Right lung (tissue), 10 donors: ENCODE data around the gene UGT1A9. TPM values are rescaled to one million over a fixed set of nuclear protein-coding genes. Genes with fewer than 3 reads are reported as not detected.
"Not testable (repeated sequence)": the region's sequence is repeated elsewhere in the genome, so short reads cannot be mapped to it uniquely, and the experiment has no call there.

Experiments used
- DNase-seq, 2 donors: peaks; one replicate each; pipeline ENCODE4 v3.0.0-alpha.2; 2013
- long read RNA-seq, 8 donors: transcript quantifications; one replicate each; lab custom pipeline, GENCODE V29; 2026
- polyA plus RNA-seq, 5 donors: library from polyadenylated mRNA; unstranded; fragments of 120-200 nt; gene quantifications; one replicate each; pipeline versions ENCODE4 v1.2.1 to v1.2.3, GENCODE V29; 2013; ENCODE audit warnings: inconsistent platforms in 1 of 5, low replicate concordance in 1 of 5; ENCODE audit not compliant: insufficient read length in 5 of 5, insufficient read depth in 1 of 5

Gene UGT1A9
- polyA plus RNA-seq, result not detected
- long read RNA-seq, donor 1, result 0 reads
- long read RNA-seq, donor 2, result 0 reads
- long read RNA-seq, donor 3, result 0 reads
- long read RNA-seq, donor 4, result 0 reads
- long read RNA-seq, donor 5, result 0 reads
- long read RNA-seq, donor 6, result 0 reads
- long read RNA-seq, donor 7, result 0 reads
- long read RNA-seq, donor 8, result 0 reads

DNA sequence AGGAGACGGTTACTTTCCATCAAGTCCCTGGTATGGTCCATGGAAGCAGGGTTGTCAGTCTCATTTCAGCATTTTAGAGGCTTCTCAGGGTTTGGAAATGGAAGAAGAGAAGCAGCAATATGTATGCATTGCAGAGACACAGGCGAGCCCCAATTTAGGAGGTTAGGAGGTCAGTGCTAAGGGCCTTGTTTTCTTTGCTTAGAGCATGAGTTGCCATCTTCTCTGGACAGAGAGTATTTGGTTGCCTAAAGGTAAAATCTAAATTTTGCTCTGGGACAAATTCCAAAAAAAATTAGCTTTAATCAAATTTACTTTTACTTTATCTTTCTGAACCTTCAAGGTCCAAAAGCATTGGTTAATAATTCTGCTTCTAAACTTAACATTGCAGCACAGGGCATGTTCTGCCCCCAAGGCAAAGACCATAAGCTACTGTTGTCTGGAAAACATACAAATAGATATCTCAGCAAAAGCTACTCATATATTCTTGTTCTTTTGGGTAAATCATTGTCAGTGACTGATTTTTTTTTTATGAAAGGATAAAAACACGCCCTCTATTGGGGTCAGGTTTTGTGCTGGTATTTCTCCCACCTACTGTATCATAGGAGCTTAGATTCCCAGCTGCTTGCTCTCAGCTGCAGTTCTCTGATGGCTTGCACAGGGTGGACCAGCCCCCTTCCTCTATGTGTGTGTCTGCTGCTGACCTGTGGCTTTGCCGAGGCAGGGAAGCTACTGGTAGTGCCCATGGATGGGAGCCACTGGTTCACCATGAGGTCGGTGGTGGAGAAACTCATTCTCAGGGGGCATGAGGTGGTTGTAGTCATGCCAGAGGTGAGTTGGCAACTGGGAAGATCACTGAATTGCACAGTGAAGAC lies at the start of gene UGT1A9:
TSS of gene UGT1A9 (plus strand) at position 609 of the 872 bp plus-strand sequence. CDS start at position 646, 37 bp downstream.
- DNase-seq, result no peak

DNA sequence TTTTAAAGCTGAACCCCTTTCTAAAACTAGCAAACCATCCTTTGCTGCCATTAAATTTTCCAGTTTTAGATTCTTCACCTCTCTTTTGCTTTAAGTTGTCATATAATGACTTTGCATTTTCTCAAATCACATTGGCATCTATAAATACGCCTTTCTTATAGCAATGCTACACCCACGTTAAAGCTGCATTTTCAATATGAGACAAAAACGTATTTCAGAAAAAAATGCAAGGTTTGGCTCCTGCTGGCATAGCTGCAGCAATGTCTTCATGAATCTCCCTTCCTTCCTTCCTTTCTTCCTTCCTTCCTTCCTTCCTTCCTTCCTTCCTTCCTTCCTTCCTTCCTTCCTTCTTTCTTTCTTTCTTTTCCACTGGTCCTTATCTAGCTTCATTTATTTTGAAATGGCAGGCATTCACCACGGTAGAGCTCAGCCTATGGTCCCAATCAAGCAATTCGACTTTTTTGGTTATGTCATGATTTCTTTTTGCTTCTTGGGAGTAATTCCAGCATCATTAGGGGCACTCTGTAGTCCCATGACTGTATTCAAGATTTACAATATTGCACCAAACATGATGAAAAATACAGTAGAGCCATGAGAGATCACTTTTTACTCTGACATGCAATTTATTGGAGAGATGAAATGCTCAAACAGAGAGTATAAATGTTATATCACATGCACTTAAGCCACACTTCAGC lies 44.2 kb upstream of the UGT1A9 start:
- DNase-seq, result no peak

DNA sequence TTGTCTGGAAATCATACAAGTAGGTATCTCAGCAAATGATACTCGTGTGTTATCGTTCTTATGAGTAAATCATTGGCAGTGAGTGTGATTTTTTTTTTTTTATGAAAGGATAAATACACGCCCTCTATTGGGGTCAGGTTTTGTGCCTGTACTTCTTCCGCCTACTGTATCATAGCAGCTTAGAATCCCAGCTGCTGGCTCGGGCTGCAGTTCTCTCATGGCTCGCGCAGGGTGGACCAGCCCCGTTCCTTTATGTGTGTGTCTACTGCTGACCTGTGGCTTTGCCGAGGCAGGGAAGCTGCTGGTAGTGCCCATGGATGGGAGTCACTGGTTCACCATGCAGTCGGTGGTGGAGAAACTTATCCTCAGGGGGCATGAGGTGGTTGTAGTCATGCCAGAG lies 35.4 kb upstream of the UGT1A9 start, which contains the start of gene UGT1A10:
TSS of gene UGT1A10 (plus strand) at position 143 of the 400 bp plus-strand sequence. CDS start at position 218, 75 bp downstream.
- DNase-seq, result not testable (repeated sequence)

DNA sequence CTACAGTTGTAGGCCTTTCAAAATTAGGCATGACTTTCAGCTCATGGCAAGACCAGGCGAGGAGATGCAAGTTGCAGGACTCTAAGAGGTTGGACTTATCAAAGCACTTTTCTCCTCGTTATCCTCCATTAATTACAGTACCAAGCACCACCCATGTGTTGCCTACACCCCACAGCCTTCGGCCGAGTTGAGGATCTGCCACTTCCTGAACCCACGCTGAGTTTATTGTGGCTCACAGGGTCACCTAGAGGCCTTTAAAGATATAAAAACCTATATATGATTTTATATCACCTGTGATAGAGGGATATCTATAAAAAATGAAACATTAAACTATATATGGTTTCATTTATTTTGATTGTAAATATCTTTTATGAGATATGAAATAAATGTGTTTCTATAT lies 32.9 kb upstream of the UGT1A9 start:
- DNase-seq, result no peak

- DNase-seq, result no peak
Measured at GRCh38 chr2:233639860-233640259, 31.8 kb upstream of the UGT1A9 start.

DNA sequence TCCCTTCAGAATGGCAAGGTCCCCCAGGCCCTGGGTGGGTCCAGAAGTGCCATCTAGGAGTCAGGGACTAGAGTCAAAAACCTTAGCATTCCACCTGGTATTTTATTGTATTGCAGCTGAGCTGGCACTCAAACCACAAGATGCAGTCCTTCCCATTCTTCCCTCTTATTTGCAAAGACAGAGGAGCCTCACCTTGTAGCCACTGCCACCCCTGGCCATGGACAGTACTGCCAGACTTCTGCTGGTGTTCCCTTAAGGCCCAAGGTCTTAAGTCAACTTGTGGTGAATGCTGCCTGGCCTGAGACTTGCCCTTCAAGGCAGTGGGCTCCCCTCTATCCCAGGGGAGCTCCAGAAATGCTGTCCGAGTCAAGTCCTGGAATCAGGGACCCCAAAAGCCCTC lies 28.6 kb upstream of the UGT1A9 start:
- DNase-seq, result no peak

- not testable (repeated sequence) for DNase-seq
Measured at GRCh38 chr2:233646033-233646432, 25.7 kb upstream of the UGT1A9 start.

DNA sequence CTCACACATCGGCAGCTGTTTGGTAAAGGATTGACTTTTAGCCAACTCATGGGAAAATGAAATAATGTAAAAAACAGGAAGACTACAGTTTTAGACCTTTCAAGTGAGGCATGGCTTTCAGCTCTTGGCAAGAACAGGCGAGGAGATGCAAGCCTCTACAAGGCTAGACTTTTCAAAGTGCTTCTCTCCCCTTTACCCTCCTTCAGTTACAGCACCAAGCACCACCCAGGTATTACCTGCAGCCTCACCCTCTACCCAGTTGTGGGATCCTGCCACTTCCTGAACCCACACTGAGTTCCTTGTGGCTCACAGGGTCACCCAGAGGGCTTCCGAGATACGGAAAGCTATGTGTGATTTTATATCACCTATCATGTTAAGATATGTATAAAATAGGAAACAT lies 20.7 kb upstream of the UGT1A9 start:
- no peak for DNase-seq

DNA sequence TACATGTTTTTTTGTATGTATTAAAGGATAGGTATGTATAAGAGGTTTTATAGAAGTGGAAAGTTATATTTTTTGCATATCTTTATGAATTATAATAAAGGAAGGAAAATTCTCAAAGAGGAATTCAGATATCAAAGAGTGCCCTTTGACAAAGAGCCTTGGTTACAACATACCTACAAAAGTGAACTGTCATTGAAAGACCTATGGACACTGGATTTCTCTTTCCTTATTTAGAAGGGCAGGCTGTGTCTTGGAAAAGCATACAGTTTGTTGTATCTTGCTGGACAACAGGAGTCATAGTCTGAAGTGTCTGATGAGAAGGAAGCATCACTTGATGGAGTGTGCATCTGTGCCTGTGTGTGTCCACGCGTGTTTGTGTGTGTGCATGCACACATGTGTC lies 20.3 kb upstream of the UGT1A9 start:
- DNase-seq, result no peak

DNA sequence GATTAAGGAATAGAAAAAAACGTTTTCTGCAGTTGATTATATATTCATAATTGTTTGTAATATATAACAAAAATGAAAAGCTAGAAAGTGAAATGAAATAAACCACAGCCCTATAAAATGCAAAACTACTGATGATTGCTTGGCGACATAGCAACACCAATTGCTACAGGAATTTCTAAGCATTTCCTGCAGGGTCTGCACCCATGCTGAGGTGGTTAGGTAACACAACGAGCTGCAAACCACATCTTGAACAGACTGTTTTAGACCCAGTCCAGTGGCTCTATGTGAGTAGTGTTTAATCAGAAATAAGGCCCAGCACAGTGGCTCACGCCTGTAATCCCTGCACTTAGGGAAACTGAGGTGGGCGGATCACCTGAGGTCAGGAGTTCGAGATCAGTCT lies 17.2 kb upstream of the UGT1A9 start:
- no peak for DNase-seq

GRCh38 chr2:233655043-233655442 lies 16.7 kb upstream of the UGT1A9 start:
- DNase-seq, result no peak

- not testable (repeated sequence) for DNase-seq
Measured at GRCh38 chr2:233655943-233656342, 15.8 kb upstream of the UGT1A9 start.

- DNase-seq, result no peak
Measured at GRCh38 chr2:233656443-233656842, 15.3 kb upstream of the UGT1A9 start.

DNA sequence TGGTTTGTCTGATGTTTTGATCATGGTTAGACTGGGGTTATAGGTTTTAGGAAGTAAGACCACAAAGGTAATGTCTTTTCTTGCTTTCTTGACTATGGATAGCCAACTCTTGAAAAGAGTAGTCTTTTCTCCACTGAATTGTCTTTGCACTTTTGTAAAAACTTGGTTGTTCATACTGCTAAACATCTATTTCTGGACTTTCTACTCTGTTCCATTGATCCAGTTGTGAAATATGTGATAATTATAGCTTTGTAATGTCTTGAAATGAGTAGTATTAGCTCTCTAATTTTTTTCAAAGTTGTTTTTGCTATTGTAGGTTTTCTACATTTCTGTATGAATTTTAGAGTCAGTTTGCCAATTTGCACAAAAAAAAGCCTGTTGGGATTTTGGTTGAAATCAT lies 13.1 kb upstream of the UGT1A9 start:
- DNase-seq, result no peak

- no peak for DNase-seq
Measured at GRCh38 chr2:233663911-233664310, 7.8 kb upstream of the UGT1A9 start.

DNA sequence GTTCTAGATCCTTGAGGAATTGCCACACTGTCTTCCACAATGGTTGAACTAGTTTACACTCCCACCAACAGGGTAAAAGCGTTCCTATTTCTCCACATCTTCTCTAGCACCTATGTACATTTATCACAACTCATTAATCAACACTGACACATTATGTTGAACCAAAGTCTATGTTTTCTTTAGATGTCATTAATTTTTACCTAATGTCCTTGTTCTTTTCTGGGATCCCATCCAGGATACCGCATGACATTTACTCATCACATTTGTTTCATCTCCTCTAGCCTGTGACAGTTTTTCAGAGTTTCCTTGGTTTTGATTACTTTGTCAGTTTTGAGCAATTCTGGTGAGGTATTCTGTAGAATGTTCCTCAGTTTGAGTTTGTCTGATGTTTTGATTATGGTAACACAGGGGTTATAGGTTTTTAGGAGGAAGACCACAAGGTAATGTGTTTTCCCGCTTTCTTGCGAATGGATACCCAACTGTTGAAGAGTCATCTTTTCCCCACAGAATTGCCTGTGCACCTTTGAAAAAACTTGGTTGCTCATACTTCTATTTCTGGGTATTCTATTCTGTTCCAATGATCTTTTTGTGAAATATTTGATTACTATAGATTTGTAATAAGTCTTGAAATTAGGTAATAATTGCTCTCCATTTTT lies 3.0 kb upstream of the UGT1A9 start:
- no peak for DNase-seq

DNA sequence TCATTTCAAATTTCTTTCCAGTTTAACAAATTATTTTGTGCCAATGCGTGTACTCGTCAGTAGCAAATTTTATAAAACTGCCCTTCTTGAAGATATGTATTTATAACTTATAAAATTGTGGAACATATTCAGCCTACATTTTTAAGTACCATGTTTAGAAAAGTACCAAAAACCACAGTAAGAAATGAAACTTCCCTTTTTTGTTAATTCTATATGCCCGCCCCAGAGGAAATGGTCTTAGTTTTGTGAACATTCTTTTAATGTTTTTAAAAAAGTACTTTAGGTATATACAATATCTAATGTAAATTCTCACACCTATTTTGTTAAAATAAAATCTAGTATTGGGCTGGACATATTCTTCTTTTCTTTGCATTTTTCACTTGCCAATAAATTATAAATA lies 1.2 kb downstream of the UGT1A9 start:
- no peak for DNase-seq

DNA sequence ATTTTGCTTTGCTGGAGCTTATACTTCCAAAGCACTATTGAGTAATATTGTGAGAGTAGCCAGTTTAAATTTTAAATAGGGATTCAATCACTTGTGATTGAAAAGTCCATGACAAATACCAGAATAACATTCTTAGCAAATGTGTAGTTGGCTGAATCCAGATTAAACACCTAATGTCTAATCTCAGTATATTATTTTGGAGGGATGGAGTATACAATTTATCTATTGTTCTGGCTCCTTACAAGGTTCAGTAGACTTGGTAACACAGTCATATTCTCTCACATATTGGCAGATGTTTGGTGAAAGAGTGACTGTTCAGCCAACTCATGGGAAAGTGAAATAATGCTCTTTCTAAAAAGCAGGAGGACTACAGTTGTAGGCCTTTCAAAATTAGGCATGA lies 2.2 kb downstream of the UGT1A9 start:
- no peak for DNase-seq

- DNase-seq, result no peak
Measured at GRCh38 chr2:233674314-233674713, 2.6 kb downstream of the UGT1A9 start.

GRCh38 chr2:233674995-233675394 lies 3.3 kb downstream of the UGT1A9 start:
- DNase-seq, result no peak

DNA sequence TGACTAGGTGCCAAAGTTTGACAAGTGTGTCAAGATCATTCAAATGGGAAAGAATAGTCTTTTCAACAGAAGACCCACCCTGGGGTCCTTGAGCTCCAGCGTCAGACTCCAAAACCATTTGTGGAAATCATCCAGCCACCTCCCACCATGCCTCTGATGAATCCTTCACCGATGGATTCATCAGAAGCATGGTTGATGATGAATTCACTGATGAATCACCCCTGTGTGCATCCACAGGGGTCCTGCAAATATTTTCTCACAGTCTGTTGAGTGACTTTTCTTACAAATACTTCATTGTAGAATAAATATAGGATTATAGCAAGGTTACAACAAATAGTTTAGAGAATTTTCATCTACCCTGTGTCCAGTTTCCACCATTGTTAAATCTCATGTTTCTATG lies 4.3 kb downstream of the UGT1A9 start:
- DNase-seq, result no peak

DNA sequence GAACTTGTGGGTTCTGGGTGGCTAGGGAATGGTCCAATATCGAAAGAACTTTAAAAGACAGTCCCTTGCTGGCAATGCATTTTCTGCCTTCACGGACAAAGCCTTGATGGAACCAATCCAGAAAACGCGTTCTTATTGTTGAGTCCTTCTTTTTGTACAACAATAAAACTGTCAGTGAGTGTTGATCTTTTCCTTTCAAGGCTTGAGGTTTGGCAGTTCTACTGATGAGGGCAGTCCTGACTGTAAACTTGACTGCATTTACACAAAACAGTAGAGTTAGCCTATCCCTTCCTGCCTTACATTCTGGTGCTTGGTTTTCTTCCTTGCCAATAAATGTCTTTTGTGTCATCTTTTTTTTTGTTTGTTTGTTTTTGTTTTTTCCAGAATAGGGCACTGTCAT lies 7.5 kb downstream of the UGT1A9 start:
- DNase-seq, result no peak
